GM21528 (cell line): ENCODE data around the gene HID1.
"Not testable (repeated sequence)": the region's sequence is repeated elsewhere in the genome, so short reads cannot be mapped to it uniquely, and the experiment has no call there.

Source experiments
- ATAC-seq: cut with Tn5 transposase; IDR thresholded peaks from one replicate; pipeline ENCODE4 v1.9.1; 2021; ENCODE audit warnings: mild to moderate bottlenecking, moderate library complexity; ENCODE audit not compliant: unreplicated experiment, low FRiP score

Gene HID1

GRCh38 chr17:74971069-74971841 lies 1.3 kb downstream of the HID1 start:
- ATAC-seq, result no peak

GRCh38 chr17:74970395-74970794 lies 2.2 kb downstream of the HID1 start:
- ATAC-seq, result no peak

DNA sequence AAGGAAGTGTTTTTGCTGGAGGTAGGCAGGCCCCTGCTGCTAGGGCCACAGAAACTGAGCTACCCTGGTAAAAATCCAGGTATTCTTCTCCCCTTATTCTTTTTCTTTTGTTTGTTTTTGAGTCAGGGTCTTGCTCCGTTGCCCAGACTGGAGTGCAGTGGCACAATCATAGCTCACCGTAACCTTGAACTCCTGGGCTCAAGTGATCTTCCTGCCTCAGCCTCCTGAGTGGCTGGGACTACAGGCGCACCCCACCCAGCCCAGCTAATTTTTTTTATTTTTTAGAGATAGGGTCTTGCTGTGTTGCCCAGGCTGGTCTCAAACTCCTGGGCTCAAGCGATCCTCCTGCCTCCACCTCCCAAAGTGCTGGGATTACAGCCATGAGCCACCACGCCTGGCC lies 3.1 kb downstream of the HID1 start:
- ATAC-seq, result not testable (repeated sequence)

DNA sequence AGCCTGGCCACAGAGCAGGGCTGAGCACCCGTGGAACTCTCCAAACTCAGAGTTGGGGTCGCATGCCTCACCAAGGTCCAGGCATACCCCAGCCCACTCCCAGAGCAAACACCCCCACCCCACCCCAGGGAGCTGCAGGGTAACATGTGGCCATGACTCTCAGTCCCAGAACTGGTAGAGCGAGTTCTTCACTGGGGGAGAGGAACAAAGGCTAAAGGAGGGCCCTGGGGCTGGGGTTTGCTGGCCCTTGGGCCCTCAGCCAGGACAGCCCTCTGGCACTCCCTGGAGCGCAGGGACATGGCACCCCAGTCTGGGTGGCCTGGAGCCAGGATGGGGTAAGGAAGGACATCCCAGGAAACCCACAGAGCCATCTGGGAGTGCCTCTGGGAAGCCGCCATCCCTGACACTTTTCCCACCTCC lies 4.2 kb downstream of the HID1 start:
- no peak for ATAC-seq

DNA sequence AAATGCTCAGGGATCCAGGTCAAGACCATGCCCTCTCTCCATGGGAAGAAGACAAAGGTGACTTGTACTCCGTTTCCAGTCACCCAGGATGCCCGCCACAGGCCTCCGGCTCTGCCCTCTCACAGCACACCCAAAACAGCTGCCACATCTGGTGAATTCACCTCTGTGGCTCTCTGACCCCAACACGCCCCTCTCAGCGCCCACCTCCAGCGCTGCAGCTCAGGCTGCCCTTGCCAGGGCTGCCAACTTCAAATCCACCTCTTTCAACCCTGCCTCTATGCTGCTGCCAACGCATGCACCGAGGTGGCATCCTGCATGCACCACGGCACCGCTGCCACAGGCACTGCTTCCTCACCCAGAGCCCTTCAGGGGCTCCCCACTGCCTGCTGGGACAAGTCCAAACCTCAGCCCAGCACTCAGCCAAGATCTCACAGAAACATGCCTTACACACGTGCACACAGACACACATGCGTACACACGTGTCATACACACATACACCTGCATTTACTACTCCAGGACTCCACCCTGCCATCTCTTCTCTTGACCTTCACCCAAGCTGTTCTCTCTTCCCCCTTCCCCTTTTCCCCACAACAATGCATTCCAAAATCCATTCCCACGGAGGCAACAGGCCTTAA lies 7.5 kb downstream of the HID1 start:
- no peak for ATAC-seq

- no peak for ATAC-seq
Measured at GRCh38 chr17:74964246-74964761, 8.3 kb downstream of the HID1 start.

DNA sequence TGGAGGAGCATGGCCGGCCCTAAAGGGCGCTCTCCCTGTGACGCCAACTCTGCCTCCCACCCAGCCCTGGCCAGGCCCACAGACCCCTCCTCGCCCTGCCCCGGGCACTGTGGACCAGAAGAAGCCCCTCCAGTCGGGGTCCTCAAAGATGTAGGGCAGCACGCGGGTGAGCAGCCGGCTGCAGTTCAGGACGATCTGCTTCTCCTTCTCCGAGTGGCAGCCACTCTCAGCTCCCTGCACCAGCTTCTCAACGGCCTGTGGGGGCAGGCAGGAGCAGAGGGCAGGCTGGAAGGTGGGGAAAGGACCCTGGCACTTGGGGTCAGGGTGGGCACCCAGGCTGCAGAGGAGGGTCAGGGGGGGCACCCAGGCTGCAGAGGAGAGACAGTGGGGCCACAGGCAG lies 8.9 kb downstream of the HID1 start:
- ATAC-seq, result no peak

- ATAC-seq, result no peak
Measured at GRCh38 chr17:74962622-74963394, 9.8 kb downstream of the HID1 start.

- ATAC-seq, result no peak
Measured at GRCh38 chr17:74961657-74962350, 10.8 kb downstream of the HID1 start.

- ATAC-seq, result no peak
Measured at GRCh38 chr17:74960570-74961342, 11.8 kb downstream of the HID1 start.

DNA sequence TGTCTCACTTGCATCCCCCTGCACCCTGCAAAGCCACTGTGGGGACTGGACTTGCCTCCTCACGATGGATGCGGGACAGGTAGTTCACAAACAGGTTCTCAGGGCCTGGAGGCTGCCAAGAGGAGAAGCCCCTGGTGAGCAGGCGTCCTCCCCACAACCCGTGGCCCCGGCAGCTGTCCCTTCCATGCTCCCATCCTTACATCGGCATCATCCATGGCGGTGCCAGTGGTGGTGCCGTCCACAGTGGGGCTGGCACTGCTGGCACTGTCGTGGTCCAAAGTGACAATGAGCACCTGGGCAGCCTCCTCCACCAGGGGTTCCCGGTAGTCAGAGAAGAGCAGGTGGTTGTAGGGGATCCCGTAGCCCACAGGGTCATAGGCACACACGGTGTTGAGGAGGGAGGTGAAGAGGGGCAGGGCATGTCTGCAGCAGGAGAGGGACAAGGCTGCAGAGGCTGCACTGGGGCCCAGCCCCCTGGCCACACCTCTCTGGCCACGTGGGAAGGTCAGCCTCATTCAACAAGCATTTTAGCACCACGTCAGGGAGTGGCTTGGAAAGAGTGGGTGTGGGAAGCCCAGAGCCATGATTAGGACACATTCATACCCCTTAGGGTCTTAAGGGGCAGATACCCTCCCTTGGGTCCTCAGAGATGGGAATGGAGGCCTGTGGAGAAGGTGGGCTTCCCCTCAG lies 12.6 kb downstream of the HID1 start:
- no peak for ATAC-seq

DNA sequence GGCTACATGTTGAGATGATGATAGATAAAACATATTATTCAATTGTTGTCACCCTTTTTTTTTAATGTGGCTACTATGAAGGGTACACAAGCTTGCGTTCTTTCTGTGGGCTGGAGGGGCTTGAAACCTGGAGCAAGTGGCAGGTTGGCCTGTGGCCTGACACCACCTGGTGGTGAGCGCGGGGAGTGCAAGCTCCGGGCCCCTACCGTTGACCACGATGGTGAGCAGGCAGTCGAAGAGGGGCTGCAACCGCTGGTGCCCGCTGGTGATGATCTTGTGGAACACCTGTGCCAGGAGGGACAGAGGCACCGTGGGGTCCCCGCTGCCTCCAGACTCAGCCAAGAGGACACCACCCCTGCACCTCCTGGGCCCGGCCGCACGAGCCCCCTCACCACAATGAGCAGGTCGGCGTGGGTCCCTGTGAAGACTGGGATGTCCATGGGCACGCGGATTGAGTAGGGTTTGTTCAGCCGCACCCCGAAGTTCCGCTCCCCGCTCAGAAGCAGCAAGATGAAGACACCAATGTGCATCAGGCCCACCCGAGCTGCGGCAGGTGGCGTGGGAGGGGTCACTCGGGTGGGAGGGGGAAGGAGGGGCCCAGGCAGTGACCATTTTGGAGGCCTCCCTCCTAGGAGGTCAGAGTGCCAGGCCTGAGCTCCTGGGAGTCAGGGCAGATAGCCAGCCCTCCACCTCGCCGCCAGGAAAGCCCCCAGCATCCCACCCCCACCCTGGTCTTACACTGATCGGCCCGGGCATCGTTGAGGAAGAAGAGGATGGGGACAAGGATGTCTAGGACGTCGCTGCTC lies 14.4 kb downstream of the HID1 start:
- no peak for ATAC-seq

GRCh38 chr17:74956093-74956492 lies 16.5 kb downstream of the HID1 start:
- no peak for ATAC-seq

GRCh38 chr17:74954665-74955421 lies 17.7 kb downstream of the HID1 start:
- ATAC-seq, result no peak

GRCh38 chr17:74954115-74954514 lies 18.4 kb downstream of the HID1 start:
- ATAC-seq, result no peak

DNA sequence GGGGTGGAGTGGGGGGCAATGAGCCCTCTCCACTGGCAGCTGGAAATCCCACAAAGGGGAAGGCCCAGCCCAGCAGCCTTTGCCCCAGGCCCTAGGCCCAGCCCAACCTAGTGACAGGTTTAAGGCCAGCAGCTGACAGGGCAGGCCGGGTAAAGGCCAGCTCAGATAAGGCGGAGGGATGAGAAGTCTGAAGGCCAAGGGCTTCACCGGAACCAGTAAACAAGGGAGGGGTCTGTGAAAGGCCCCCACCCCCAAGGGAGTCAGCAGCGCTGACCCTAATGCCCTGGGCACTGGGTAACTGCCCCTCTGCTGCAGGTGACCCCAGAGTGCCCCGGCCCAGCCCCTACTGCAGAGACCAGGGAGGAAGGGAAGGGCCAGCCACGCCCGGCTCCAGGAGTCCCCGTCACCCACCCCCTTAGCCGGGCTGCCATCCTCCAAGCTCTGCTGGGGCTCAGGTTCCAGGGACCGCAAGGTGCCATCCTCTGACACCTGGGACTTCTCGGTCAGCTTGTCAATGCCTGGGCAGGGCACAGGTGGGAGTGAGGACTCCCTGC lies 19.3 kb downstream of the HID1 start:
- ATAC-seq, result no peak

DNA sequence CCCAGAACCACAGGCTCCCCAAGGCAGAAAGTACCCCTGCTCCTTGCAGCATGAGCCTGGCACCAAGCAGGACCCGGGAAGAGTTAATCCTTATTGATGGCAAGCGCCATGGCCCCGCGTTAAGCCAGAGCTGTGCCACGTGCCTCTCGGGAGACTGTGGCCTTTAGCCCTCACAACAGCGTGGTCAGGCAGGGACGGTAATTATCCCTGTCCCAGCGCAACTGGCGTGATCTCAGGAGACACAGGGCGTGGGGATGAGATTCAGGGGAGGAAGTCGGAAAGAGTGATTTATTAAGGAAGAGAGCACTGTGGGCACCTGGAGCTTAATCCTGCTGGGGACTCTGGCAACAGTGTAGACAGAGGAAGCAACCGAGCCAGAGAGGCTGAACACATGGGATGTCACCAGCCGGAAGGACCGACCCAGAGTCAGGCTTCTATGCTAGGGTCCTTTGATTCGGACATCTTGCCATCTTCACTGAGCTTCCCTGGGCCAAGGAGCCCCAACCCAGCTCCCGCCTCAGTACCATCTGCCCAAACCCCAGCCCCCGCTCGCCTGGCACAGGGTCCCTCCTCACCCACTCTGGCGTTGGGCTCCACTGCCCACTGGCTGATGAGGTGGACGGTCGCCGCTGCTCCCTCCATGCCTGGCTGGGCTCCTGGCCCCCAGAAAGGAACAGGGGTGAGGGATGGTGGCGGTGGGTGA lies 20.0 kb downstream of the HID1 start:
- no peak for ATAC-seq
